Stimulated activated memory B cell treated with anti-CD40 and anti-IgM and Interleukin-4, amounts not matched to agents 10 μg/mL and 1 μg/mL and 100 μg/mL, for 72 hours (primary cell): ENCODE results near the gene EGFL7.

ENCODE experiments used
- ATAC-seq: fragments of 150-1000 bp; cut with Tn5 transposase; 2 replicates; pipeline ENCODE4 v1.10.0; 2021
- H3K27ac Mint-ChIP-seq: one replicate; pipeline ENCODE4 v1.8.0; 2022; ENCODE audit warnings: mild to moderate bottlenecking, mixed read lengths
- H3K27me3 Mint-ChIP-seq: one replicate; pipeline ENCODE4 v1.8.0; 2022; ENCODE audit warnings: mixed read lengths
- H3K36me3 Mint-ChIP-seq: one replicate; pipeline ENCODE4 v1.8.0; 2022; ENCODE audit warnings: mixed read lengths
- H3K4me1 Mint-ChIP-seq: one replicate; pipeline ENCODE4 v1.8.0; 2022; ENCODE audit warnings: mixed read lengths
- H3K4me3 Mint-ChIP-seq: one replicate; pipeline ENCODE4 v1.8.0; 2022; ENCODE audit warnings: mild to moderate bottlenecking, moderate library complexity, mixed read lengths
- H3K9me3 Mint-ChIP-seq: one replicate; pipeline ENCODE4 v1.8.0; 2022; ENCODE audit warnings: mixed read lengths

Gene EGFL7

GRCh38 chr9:136662656-136663581, at the start of gene EGFL7:
Gene EGFL7, plus strand, starts transcription at chr9:136662916. Its CDS starts 5,367 bp downstream, at chr9:136668283.
- Mint-ChIP-seq H3K27ac (no peak within 1 kb of the TSS), H3K36me3 (no peaks in the 10 kb centered on the region), H3K9me3 (no peaks in the 10 kb centered on the region), H3K27me3 (peaks cover 79% of the 10 kb centered on the region), H3K4me3 (no peak within 1 kb of the TSS), H3K4me1 (peaks cover 28% of the 10 kb centered on the region)
- ATAC-seq, result no peak

GRCh38 chr9:136613824-136614371, 48.8 kb upstream of the EGFL7 start:
- Mint-ChIP-seq H3K9me3 (no peaks in the 10 kb centered on the region), H3K4me3 (no peak overlapping the region), H3K4me1 (peaks cover 37% of the 10 kb centered on the region), H3K36me3 (no peaks in the 10 kb centered on the region), H3K27me3 (peaks cover 31% of the 10 kb centered on the region), H3K27ac (no peak overlapping the region)
- no peak for ATAC-seq

DNA sequence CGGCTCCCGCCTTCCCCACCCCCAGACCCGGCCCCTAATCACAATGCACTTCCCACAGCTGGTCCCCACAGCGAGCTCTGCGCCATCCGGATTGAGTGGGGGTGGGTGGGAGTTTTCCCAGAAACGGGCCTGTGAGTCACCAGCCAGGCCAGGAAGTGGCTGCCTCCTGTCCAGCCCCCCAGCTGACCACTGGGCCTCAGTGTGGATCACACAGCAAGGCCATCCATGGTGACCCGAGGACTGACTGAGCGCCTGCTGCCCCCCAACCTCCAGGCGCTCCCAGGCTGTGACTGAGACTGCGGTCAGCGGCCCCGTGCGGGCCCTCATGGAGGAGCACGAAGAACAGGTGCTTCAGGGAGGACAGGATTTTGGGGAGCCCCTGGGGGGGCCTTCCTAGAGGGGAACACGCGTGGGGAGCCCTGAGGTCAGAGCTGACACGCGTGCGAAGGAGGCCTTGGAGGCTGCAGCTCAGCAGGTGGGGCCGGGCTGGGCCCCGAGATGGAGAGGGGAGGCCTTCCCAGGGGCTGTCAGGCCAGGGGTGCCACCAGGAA, 48.3 kb upstream of the EGFL7 start:
- peaks cover 42% of the 10 kb centered on the region for H3K4me1 Mint-ChIP-seq
- no peak overlapping the region for H3K27ac Mint-ChIP-seq
- peaks cover 26% of the 10 kb centered on the region for H3K27me3 Mint-ChIP-seq
- H3K9me3 Mint-ChIP-seq, result no peaks in the 10 kb centered on the region
- no peak for ATAC-seq
- H3K4me3 Mint-ChIP-seq, result no peak overlapping the region
- no peaks in the 10 kb centered on the region for H3K36me3 Mint-ChIP-seq

DNA sequence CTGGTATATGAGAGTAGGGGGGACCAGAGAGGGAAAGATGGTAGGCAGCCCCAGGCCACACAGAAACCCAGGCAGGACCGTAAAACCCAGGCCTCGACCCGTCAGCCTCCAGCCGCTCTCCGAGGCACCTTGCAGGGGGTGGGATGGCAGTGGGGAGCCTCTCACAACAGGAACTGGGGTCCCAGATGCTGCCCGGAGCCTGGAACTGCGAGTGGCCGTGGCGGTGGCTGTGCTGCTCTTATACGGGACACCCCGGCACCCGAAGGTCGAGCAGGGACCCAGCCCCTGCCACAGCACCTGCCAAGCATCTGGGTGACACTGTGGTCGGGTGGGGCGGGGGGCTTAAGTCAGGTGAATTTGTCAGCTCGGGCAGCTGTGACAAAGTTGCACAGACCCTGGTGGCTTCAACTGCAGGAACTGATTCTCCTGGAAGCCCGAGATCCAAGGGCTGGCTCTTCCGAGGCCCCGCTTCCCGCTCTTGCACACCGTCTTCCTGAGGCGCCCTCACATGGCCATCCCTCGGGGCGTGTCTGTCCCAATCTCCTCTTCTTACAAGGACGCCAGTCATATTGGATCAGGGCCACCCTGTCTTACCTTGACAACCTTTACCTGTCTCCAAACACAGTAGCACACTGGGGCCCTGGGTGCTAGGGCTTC, 47.6 kb upstream of the EGFL7 start:
- no peak for ATAC-seq
- Mint-ChIP-seq H3K4me1 (peaks cover 49% of the 10 kb centered on the region), H3K27ac (peak overlapping the region; percentile 78), H3K27me3 (peaks cover 19% of the 10 kb centered on the region), H3K9me3 (no peaks in the 10 kb centered on the region), H3K36me3 (no peaks in the 10 kb centered on the region), H3K4me3 (no peak overlapping the region)

DNA sequence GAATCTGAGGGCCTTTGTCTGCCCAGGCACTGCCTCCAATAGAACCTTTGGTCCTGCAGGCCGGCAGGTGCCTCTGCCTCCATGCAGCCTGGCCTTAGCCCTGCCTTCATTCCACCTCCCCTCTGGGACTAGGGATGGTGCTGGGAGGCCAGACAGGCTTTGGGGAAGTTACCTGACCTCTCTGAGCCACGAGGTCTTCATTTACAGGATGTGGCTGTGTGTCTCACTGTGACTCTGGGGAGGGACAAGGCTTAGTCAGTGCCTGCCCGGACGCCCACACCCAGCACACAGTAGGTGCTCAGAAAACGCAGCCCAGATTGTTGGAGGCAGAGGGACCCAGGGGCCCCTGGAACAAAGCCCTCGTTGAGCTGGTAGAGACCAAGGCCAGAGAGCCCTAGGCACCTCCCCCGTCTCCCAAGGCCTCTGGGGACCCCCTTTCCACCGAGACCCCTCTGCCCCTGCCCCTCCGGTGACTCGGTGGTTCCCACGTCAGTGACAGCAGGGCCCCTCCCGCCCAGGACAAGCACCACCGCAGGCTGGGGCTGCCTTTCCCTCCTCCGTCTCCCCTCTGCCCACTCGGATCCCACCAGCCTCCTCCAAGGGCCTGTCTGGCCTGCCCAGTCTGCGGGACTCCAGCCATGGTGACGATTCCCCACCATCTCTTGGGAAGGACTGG, 46.9 kb upstream of the EGFL7 start:
- Mint-ChIP-seq H3K4me3 (no peak overlapping the region), H3K36me3 (no peaks in the 10 kb centered on the region)
- no peak for ATAC-seq

DNA sequence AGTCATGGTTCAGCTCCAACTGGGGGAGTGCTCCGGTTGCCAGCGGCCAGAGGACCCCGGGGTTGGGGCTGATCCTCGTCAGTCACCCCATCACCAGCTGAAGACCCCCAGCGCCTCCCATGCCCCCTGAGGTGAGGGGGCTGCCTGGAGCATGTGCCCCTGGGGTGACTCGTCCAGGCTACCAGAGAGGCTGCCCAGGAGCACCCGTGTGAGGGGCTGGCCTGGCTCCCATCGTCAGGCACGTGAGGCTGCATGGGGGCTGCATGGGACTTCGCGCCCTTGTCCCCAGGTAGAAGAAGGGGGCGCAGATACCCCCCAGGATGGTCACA, 46.4 kb upstream of the EGFL7 start:
- no peak for ATAC-seq
- no peaks in the 10 kb centered on the region for H3K9me3 Mint-ChIP-seq
- H3K4me3 Mint-ChIP-seq, result no peak overlapping the region
- H3K27ac Mint-ChIP-seq, result peak overlapping the region; percentile 78
- H3K4me1 Mint-ChIP-seq, result peaks cover 49% of the 10 kb centered on the region
- H3K36me3 Mint-ChIP-seq, result no peaks in the 10 kb centered on the region
- peaks cover 10% of the 10 kb centered on the region for H3K27me3 Mint-ChIP-seq

More for the DNA sequence above, 46.9 kb upstream of the EGFL7 start:
- Mint-ChIP-seq H3K9me3 (no peaks in the 10 kb centered on the region), H3K27ac (peak overlapping the region; percentile 78), H3K27me3 (peaks cover 13% of the 10 kb centered on the region), H3K4me1 (peaks cover 49% of the 10 kb centered on the region)

GRCh38 chr9:136616948-136617695, 45.6 kb upstream of the EGFL7 start:
- Mint-ChIP-seq H3K27ac (peak overlapping the region; percentile 78), H3K9me3 (no peaks in the 10 kb centered on the region), H3K27me3 (peaks cover 3% of the 10 kb centered on the region), H3K4me1 (peaks cover 51% of the 10 kb centered on the region), H3K4me3 (no peak overlapping the region), H3K36me3 (no peaks in the 10 kb centered on the region)
- ATAC-seq, result no peak

DNA sequence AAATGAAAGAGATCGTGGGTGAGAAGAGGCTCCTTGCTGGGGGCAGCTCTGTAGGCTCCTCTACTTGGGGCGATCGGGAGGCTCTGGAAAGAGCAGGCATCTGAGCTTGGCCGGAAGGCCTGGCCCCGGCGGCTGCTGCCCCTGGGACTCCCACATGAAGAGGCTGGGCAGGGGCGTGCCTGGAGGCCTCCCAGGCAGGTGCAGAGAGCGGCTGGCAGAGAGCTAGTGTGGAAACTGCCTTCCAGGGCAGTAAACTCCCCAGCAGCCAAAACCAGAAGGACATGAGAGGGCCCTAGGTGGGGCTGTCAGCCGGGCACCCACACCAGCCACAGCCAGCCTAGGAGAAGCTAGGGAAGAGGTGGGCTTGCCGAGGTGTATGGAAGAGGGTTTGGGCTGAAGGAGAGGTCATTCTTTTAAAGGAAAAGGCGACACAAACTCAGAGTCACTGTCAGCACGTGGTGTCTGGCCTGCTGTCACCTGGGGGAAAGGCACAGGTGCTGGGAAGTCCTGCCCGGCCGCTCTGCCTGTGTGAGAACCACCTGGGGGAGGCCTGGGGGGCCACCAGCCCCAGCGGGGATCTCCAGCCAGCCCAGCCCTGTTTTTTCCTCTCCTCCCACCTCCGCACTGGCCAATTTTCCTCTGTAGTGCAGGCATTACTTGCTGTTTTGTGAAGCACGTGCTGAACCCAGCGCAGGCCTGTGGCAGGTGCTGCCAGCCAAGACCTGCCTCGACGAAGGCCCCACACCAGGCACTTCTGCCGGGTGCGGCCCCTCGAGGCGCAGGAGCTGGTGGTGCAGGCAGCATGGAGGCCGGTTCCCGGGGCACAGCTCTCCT, 44.8 kb upstream of the EGFL7 start:
- no peaks in the 10 kb centered on the region for H3K9me3 Mint-ChIP-seq
- H3K36me3 Mint-ChIP-seq, result no peaks in the 10 kb centered on the region
- peaks cover 56% of the 10 kb centered on the region for H3K4me1 Mint-ChIP-seq
- H3K27ac Mint-ChIP-seq, result peak overlapping the region; percentile 78
- no peak overlapping the region for H3K4me3 Mint-ChIP-seq
- peak; percentile 68 for ATAC-seq
- no peaks in the 10 kb centered on the region for H3K27me3 Mint-ChIP-seq

GRCh38 chr9:136618580-136619547, 43.9 kb upstream of the EGFL7 start:
- peak; percentile 85 for ATAC-seq
- peaks cover 62% of the 10 kb centered on the region for H3K4me1 Mint-ChIP-seq
- no peaks in the 10 kb centered on the region for H3K27me3 Mint-ChIP-seq
- H3K27ac Mint-ChIP-seq, result peak overlapping the region; percentile 78
- H3K4me3 Mint-ChIP-seq, result peak overlapping the region; percentile 42
- H3K36me3 Mint-ChIP-seq, result no peaks in the 10 kb centered on the region
- H3K9me3 Mint-ChIP-seq, result no peaks in the 10 kb centered on the region

- no peaks in the 10 kb centered on the region for H3K27me3 Mint-ChIP-seq
- peak overlapping the region; percentile 42 for H3K4me3 Mint-ChIP-seq
- H3K4me1 Mint-ChIP-seq, result peaks cover 62% of the 10 kb centered on the region
- ATAC-seq, result peak; percentile 3
- H3K27ac Mint-ChIP-seq, result peak overlapping the region; percentile 78
- H3K9me3 Mint-ChIP-seq, result no peaks in the 10 kb centered on the region
- H3K36me3 Mint-ChIP-seq, result no peaks in the 10 kb centered on the region
Observed at GRCh38 chr9:136619742-136620440, 42.8 kb upstream of the EGFL7 start.

DNA sequence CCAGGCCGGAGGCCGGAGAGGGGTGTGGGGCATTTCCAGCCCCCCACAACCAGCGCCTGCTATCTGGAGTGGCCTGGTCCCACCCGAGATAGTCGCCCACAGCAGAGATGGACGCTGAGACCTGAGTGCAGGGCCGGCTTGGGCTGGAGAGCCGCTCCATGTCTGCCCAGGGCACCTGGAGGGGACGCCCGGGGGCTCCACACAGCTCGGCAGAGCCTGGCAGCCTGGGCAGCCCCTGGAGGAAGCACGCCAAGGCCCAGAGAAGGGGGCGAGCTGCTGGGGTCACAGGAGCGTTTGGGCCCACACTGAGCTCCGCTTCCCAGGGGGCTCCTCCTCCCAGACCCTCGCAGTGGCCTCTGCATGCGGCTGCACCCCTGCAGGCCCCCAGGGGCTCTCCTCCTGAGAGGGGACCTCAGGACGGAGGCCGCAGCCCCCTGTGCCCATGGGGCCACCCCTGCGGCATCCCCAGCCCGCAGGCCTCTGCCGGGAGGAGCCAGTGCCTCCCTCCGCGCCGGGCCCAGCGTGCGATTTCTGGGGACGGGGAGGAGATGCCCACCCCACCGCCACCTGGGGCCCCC, 42.2 kb upstream of the EGFL7 start:
- Mint-ChIP-seq H3K27me3 (peaks cover 4% of the 10 kb centered on the region), H3K36me3 (no peaks in the 10 kb centered on the region), H3K9me3 (no peaks in the 10 kb centered on the region), H3K4me3 (no peak overlapping the region), H3K27ac (peak overlapping the region; percentile 78), H3K4me1 (peaks cover 66% of the 10 kb centered on the region)
- no peak for ATAC-seq

DNA sequence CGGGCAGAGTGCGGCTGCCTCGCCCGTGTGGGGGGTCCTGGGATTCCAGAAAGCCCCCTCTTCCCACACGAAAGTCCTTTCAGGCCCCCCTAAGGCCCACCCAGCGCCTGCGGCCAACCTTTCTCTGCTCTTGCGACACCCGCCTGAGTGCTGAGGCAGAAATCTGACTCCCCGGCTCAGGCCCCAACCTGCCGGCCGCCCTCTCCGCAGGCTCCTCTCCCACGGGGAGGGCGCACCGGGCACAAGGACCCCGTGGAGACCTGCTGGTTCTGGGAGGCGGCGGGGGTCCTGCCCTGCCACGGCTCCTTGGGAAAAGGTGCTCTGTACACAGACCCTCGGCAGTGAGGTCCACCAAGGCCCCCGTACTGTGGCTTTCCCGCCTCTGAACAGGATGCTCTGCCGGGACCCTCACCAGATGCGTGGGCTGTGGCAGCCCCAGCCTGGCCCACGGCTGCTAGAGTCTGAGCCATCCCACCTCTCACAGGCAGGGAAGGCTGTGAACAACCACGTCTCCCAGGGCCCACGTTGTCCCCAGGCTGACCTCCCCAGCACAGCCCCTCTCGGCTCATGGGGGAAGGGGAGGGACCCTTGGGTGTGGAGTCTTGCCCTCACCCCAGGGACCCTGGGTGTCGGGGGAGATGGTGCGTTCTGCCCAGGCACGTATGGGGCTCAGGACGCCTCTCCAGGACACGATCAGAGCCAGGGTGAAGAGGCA, 41.5 kb upstream of the EGFL7 start:
- ATAC-seq, result no peak
- Mint-ChIP-seq H3K4me3 (no peak overlapping the region), H3K9me3 (no peaks in the 10 kb centered on the region), H3K4me1 (peaks cover 60% of the 10 kb centered on the region), H3K36me3 (no peaks in the 10 kb centered on the region), H3K27me3 (peaks cover 11% of the 10 kb centered on the region), H3K27ac (no peak overlapping the region)
